K562 (cell line): ENCODE results near the gene SLFNL1. TPM values are rescaled to one million over a fixed set of nuclear protein-coding genes. Genes with fewer than 3 reads are reported as not detected.

Experiments
- CBFA2T2 ChIP-seq: fragments of 450-650 bp; conservative IDR thresholded peaks from 2 replicates; pipeline ENCODE4 v1.6.1; 2017; ENCODE audit warnings: mild to moderate bottlenecking
- GTF3C2 ChIP-seq: IDR thresholded peaks from 3 replicates; pipeline ENCODE4 v1.6.1; 2011; ENCODE audit warnings: borderline replicate concordance, mild to moderate bottlenecking, moderate library complexity; ENCODE audit not compliant: insufficient read length; ENCODE audit errors: extremely low read depth
- HDAC2 ChIP-seq: fragments of 450-650 bp; IDR thresholded peaks from 2 replicates; pipeline ENCODE4 v1.6.1; 2016; ENCODE audit warnings: mild to moderate bottlenecking
- HDAC3 ChIP-seq: fragments of 450-650 bp; IDR thresholded peaks from 2 replicates; pipeline ENCODE4 v1.6.1; 2018; ENCODE audit warnings: borderline replicate concordance, mild to moderate bottlenecking, moderate library complexity; ENCODE audit not compliant: partially characterized antibody
- HNRNPLL ChIP-seq: fragments of 200-400 bp; formaldehyde crosslinking; IDR thresholded peaks from 2 replicates; pipeline ENCODE4 v1.6.1; 2017; ENCODE audit warnings: low read length, low read depth, mild to moderate bottlenecking; ENCODE audit not compliant: poor library complexity, severe bottlenecking
- LARP7 ChIP-seq: fragments of 450-650 bp; IDR thresholded peaks from 2 replicates; pipeline ENCODE4 v1.6.1; 2016
- MAX ChIP-seq: sonication (generic); formaldehyde crosslinking; IDR thresholded peaks from 2 replicates; pipeline ENCODE4 v1.9.0; 2022; ENCODE audit warnings: mild to moderate bottlenecking, missing genetic modification reagents
- RBBP5 ChIP-seq: fragments of 200-600 bp; sonication (generic); IDR thresholded peaks from 2 replicates; pipeline ENCODE4 v1.6.1; 2012; ENCODE audit warnings: borderline replicate concordance, mild to moderate bottlenecking, low read length, control low read depth, inconsistent platforms; ENCODE audit not compliant: insufficient read depth, poor library complexity, severe bottlenecking
- SNIP1 ChIP-seq: fragments of 450-650 bp; IDR thresholded peaks from 2 replicates; pipeline ENCODE4 v1.7.1; 2017; ENCODE audit warnings: low read depth, mild to moderate bottlenecking
- ZHX1 ChIP-seq: fragments of 150-350 bp; conservative IDR thresholded peaks from 2 replicates; pipeline ENCODE4 v1.6.1; 2014; ENCODE audit warnings: low read length
- ZKSCAN3 ChIP-seq: fragments of 250-450 bp; sonication (Bioruptor Pico); IDR thresholded peaks from 2 replicates; pipeline ENCODE4 v1.4.0; 2020
- ZNF174 ChIP-seq: fragments of 250-450 bp; sonication (Bioruptor Pico); IDR thresholded peaks from 2 replicates; pipeline ENCODE4 v1.4.0; 2020; ENCODE audit warnings: mild to moderate bottlenecking
- ZNF282 ChIP-seq: sonication (generic); formaldehyde crosslinking; IDR thresholded peaks from 2 replicates; pipeline ENCODE4 v1.8.1; 2023; ENCODE audit warnings: missing genetic modification reagents
- ZNF384 ChIP-seq: IDR thresholded peaks from 2 replicates; pipeline ENCODE4 v1.6.1; 2012; ENCODE audit warnings: low read depth, low read length, improper control_type of control experiment
- ZSCAN29 ChIP-seq: fragments of 450-650 bp; IDR thresholded peaks from 2 replicates; pipeline ENCODE4 v1.6.1; 2017
- polyA plus RNA-seq, 8 experiments: library from polyadenylated mRNA; depleted of rRNA in 4 of 8; stranded (reverse) in 5 of 8; unstranded in 3 of 8; fragments of >200 nt; fragmentation: Nextera tagmentation in 2 of 8; fragmentation: Illumina TruSeq in 1 of 8; extraction: Ambion mirVana in 2 of 8; extraction: Trizol in 1 of 8; gene quantifications; 2 replicates each; pipeline versions ENCODE4 v1.2.1 to v1.2.3, GENCODE V29; 2011 to 2014; ENCODE audit warnings: inconsistent platforms in 1 of 8, missing spikeins in 1 of 8
- total RNA-seq, 7 experiments: library from RNA; depleted of rRNA in 6 of 7; stranded (reverse); fragments of >200 nt in 6 of 7; fragmentation: Illumina TruSeq in 2 of 7; extraction: Trizol in 2 of 7; gene quantifications; 2 replicates each; pipeline versions ENCODE4 v1.2.1 to v1.2.3, GENCODE V29; 2011 to 2021; ENCODE audit warnings: low replicate concordance in 1 of 7

SLFNL1 gene
- total and polyA plus RNA-seq, 9 of the 15 experiments (the other 6 are each of a cell fraction or from before 2014, with no cell fraction given): 0.05 to 0.14 (median 0.06) TPM; not detected in 5

- TF ChIP-seq ZHX1 (no peak), CBFA2T2 (peak; percentile 95), SNIP1 (no peak), LARP7 (no peak), ZNF174 (CRISPR knock-in tag) (no peak), HDAC3 (peak; percentile 93), ZSCAN29 (no peak), HDAC2 (peak; percentile 99), RBBP5 (peak; percentile 49), ZNF282 (CRISPR knock-in tag) (no peak), HNRNPLL (no peak), ZNF384 (no peak), GTF3C2 (no peak), MAX (CRISPR knock-in tag) (peak; percentile 99), ZKSCAN3 (no peak)
Measured at GRCh38 chr1:41003640-41004220, 17.8 kb downstream of the SLFNL1 start (continued).
